Retinal pigment epithelial cell (primary cell): ENCODE results near the gene RCAN3.
A peak's percentile ranks its signal among the peaks of the same experiment; 100 is the strongest.
"Not testable (repeated sequence)": the region's sequence is repeated elsewhere in the genome, so short reads cannot be mapped to it uniquely, and the experiment has no call there.

Experiments used
- DNase-seq: peaks from one replicate; pipeline ENCODE4 v3.0.0-alpha.2; 2010; ENCODE audit warnings: low read depth
- H3K4me3 ChIP-seq: 2 replicates; pipeline ENCODE4 v1.5.1; 2011; ENCODE audit warnings: mild to moderate bottlenecking, low read length, control low read depth, moderate library complexity
- CTCF ChIP-seq: conservative IDR thresholded peaks from 2 replicates; pipeline ENCODE4 v1.5.1; 2011; ENCODE audit warnings: low read depth, low read length, control low read depth, inconsistent platforms

RCAN3 gene

DNA sequence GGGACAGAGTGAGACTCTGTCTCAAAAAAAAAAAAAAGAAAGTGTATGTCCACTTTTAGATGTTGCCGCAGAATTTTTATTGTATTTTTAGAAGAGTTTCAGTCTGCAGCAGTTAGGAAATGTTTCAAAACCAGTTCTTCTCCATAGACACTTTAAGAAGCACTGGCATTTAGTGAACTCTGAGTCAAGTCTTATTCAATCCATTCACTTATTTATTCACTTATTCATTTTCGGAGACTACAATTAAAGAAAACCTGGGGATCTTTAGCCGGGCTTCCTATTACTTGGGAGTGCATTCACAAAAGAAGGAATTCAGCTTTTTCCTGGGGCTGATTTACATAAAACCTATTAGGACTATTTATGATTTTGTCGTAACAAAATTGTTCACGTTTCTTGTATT, 12.3 kb downstream of the RCAN3 start:
- no peak for DNase-seq
- no peak overlapping the region for H3K4me3 ChIP-seq
- no peak for TF ChIP-seq CTCF

DNA sequence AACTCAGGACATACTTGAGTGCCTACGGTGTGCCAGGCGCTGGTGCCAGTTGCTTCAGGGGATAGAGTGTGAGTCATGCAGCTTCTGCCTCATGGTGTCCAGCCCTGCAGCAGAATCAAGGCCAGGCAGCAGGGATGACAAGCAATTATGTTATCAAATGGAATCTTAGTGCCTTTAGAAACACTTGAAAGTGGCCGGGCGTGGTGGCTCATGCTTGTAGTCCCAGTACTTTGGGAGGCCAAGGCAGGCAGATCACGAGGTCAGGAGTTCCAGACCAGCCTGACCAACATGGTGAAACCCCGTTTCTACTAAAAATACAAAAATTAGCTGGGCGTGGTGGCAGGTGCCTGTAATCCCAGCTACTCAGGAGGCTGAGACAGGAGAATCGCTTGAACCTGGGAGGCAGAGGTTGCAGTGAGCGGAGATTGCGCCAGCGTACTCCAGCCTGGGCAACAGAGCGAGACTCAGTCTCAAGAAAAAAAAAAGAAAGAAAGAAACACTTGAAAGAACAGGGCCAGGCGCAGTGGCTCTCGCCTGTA, 13.1 kb downstream of the RCAN3 start:
- not testable (repeated sequence) for H3K4me3 ChIP-seq, DNase-seq

- no peak overlapping the region for H3K4me3 ChIP-seq
- no peak for DNase-seq
- TF ChIP-seq CTCF: no peak
Observed at GRCh38 chr1:24516506-24516905, 13.9 kb downstream of the RCAN3 start.

DNA sequence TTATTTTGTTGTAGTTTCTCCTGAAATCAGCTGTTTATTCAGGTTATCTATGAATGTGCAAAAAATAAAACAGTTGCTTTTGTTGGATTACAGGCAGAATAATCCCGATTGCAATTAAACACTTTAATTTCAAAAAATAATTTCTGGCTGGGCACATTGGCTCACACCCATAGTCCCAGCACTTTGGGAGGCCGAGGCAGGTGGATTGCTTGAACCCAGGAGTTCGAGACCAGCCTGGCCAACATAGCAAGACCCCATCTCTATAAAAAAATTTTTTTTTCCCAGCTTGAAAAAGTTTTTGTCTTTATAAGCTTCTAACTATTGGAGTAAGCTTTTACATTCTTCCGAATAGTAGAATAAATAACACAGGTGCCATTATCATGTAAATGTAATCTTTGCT, 15.3 kb downstream of the RCAN3 start:
- DNase-seq: no peak
- no peak overlapping the region for H3K4me3 ChIP-seq
- no peak for TF ChIP-seq CTCF

GRCh38 chr1:24520282-24520681, 17.6 kb downstream of the RCAN3 start:
- H3K4me3 ChIP-seq, DNase-seq: not testable (repeated sequence)

DNA sequence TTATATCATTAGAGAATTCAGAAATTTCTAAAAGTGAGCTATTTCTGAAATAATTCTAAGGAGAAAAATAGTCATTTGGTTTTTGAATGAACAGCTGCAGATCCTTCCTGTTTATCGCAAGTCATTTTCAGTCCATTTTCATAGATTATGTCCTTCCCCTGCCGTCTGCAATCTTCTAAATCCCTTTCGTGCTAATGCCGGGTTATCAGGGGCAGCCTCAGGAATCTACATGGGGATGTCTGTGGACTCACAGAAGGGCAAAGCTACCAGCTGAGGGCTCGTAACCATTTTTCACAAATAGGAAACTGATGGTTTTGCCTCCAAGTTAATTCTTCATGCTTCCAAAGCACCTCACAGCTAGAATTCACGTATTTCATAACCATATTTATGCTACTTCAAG, 23.0 kb downstream of the RCAN3 start:
- TF ChIP-seq CTCF: no peak
- no peak overlapping the region for H3K4me3 ChIP-seq
- no peak for DNase-seq

- no peak for TF ChIP-seq CTCF
- DNase-seq: no peak
- H3K4me3 ChIP-seq: no peak overlapping the region
Observed at GRCh38 chr1:24526045-24526444, 23.4 kb downstream of the RCAN3 start.

DNA sequence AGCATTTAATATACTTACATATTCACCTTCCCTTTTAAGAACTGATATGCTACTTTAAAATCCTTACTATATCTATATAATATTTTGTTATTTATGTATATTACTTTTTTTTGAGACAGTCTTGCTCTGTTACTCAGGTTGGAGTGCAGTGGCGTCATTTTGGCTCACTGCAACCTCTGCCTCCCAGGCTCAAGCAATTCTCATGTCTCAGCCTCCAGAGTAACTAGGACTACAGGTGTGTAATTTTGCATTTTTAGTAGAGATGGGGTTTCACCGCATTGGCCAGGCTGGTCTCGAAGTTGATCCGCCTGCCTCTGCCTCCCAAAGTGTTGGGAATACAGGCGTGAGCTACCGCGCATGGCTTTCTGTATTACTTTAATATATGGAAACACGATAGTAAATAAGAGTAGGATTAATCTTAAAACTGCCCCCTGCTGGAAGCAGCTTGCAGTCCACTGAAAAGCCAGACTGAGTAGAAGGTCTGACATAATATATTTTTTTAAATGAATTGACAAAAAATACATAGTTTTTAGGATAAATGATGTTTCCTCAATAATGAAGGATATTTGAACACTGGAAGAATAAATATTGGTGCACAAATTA, 24.4 kb downstream of the RCAN3 start:
- no peak for DNase-seq
- H3K4me3 ChIP-seq: no peak overlapping the region
- TF ChIP-seq CTCF: peak; percentile 66
